Adrenal gland (tissue), 12 donors: ENCODE measurements around the gene ABCC6. TPM values are rescaled to one million over a fixed set of nuclear protein-coding genes. Genes with fewer than 3 reads are reported as not detected.

Experiments used
- DNase-seq, 7 donors: peaks; one replicate each; pipeline ENCODE4 v3.0.0-alpha.2; 2019 to 2020
- H3K27ac ChIP-seq, 5 donors: fragments of 200-600 bp; sonication (generic) in 4 of 5; 1 replicate in 3 of 5; 2 replicates in 2 of 5; pipeline versions ENCODE4 v1.5.1 to v1.8.0; 2016 to 2020; ENCODE audit warnings: mild to moderate bottlenecking in 1 of 5
- H3K27me3 ChIP-seq: fragments of 200-600 bp; 2 replicates; pipeline ENCODE4 v1.8.0; 2021
- H3K36me3 ChIP-seq, 2 donors: fragments of 200-600 bp; replicated peaks in 1 of 2; 1 replicate in 1 of 2; 2 replicates in 1 of 2; pipeline versions ENCODE4 v1.5.1 to v1.8.0; 2018 to 2022
- H3K4me1 ChIP-seq, 2 donors: fragments of 200-600 bp; replicated peaks in 1 of 2; 1 replicate in 1 of 2; 2 replicates in 1 of 2; pipeline versions ENCODE4 v1.5.1 to v1.8.0; 2018 to 2021
- H3K4me3 ChIP-seq, 4 donors: fragments of 200-600 bp; sonication (generic) in 3 of 4; one replicate each; pipeline ENCODE4 v1.5.1; 2016 to 2018
- H3K9me3 ChIP-seq, 3 donors: fragments of 200-600 bp; sonication (generic) in 1 of 3; replicated peaks in 1 of 3; 1 replicate in 2 of 3; 2 replicates in 1 of 3; pipeline versions ENCODE4 v1.5.1 to v1.8.0; 2016 to 2021
- POLR2A ChIP-seq, 2 donors: fragments of 450-650 bp; IDR thresholded peaks; one replicate each; pipeline ENCODE4 v1.6.1; 2017; ENCODE audit warnings: antibody characterized with exemption in 2 of 2, mild to moderate bottlenecking in 2 of 2, moderate library complexity in 1 of 2
- WGBS, 4 donors: extraction: QIAGEN DNeasy Blood & Tissue Kit in 2 of 4; methylation state at CpG; one replicate each; pipeline versions ENCODE4 v1.1.5 to v1.1.7; 2013 to 2017; 5-methylcytosine and 5-hydroxymethylcytosine counted together
- intact Hi-C, 2 donors: fragments of 100-400 bp; cut with DNase I; formaldehyde crosslinking; loops; one replicate each; pipeline versions ENCODE4 v1.14.1 to v1.15.0; 2022 to 2023
- polyA plus RNA-seq, 3 donors: library from polyadenylated mRNA; stranded (reverse); fragments of 200-250 nt in 2 of 3; fragments of 350-450 nt in 1 of 3; fragmentation: Illumina TruSeq in 1 of 3; extraction: RNeasy Lipid Tissue Mini Kit (QIAGEN cat#74804) in 1 of 3; gene quantifications; one replicate each; pipeline ENCODE4 v1.2.3, GENCODE V29; 2013 to 2014
- total RNA-seq, 9 donors: library from RNA; depleted of rRNA in 4 of 9; stranded (reverse); fragments of >200 nt in 4 of 9; fragments of 120-200 nt in 1 of 9; fragmentation: NEBNext Ultra II Directional in 1 of 9; extraction: Animal tissue kit (Norgen Biotek cat#: 25700) in 1 of 9; gene quantifications; one replicate each; pipeline versions ENCODE4 v1.1.0 to v1.2.4, GENCODE V29; 2013 to 2023
- TF ChIP-seq, protein P1 (sequence below), 6 experiments: fragments of 450-650 bp in 4 of 6; fragments of 200-600 bp in 2 of 6; sonication (generic) in 1 of 6; IDR thresholded peaks; 1 replicate in 5 of 6; 2 replicates in 1 of 6; pipeline versions ENCODE4 v1.5.1 to v1.8.0; 2016 to 2021; ENCODE audit warnings: antibody characterized with exemption in 6 of 6, mild to moderate bottlenecking in 2 of 6, moderate library complexity in 1 of 6
- donor health status: healthy with polysubstance abuse.
- donor health status: Bipolar disorder and iron deficiency.
- donor health status: DM: yes; HTN: yes; CAD: no.
- donor health status: DM: no; HTN: no; CAD: no.
- donor health status: DM: no; HTN: no; CAD: no.
- donor health status: DM: yes; HTN: yes; CAD: no.

ABCC6 gene
- total and polyA plus RNA-seq, 12 donors: 0.79 to 32.2 (median 4.5) TPM

DNA sequence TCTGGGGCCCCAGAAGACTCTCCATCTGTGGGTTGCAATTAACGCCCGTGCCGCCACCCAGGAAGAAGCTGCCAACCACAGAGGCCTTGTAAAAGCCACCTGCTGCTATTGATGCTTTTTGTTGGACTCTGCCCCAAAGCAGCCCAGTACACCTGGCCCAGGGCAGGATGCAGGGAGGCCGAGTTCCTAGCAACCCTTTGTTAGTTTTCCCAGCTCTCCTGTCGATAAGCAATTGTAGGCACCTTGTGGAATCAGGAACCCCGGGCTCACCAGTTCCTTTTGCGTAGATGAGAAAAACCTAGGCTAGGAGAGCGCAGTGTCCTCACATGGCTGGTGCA lies 103.3 kb downstream of the ABCC6 start:
- whole genome bisulfite sequencing, 4 donors: 78 to 85% (median 81%) methylated on average over 6 to 8 of the region's 8 CpGs
- Histone ChIP-seq H3K9me3 (no peaks in the 10 kb centered on the region), H3K27ac (peak overlapping the region in 1 of 5 donors; percentile 31), H3K36me3 (peaks cover 0 to 22% of the 10 kb centered on the region in 2 donors), H3K4me3 (no peak overlapping the region), H3K27me3 (no peaks in the 10 kb centered on the region), H3K4me1 (no peaks in the 10 kb centered on the region)
- intact Hi-C loops: loop anchor here in 1 of 2 donors (10.0 kb wide), 1 partner anchor 235 kb away; the partner anchor contains the start of gene CEP20
- TF ChIP-seq POLR2A (IDR thresholded peaks at IDR 0.05): no peak
- TF ChIP-seq, protein P1, sequence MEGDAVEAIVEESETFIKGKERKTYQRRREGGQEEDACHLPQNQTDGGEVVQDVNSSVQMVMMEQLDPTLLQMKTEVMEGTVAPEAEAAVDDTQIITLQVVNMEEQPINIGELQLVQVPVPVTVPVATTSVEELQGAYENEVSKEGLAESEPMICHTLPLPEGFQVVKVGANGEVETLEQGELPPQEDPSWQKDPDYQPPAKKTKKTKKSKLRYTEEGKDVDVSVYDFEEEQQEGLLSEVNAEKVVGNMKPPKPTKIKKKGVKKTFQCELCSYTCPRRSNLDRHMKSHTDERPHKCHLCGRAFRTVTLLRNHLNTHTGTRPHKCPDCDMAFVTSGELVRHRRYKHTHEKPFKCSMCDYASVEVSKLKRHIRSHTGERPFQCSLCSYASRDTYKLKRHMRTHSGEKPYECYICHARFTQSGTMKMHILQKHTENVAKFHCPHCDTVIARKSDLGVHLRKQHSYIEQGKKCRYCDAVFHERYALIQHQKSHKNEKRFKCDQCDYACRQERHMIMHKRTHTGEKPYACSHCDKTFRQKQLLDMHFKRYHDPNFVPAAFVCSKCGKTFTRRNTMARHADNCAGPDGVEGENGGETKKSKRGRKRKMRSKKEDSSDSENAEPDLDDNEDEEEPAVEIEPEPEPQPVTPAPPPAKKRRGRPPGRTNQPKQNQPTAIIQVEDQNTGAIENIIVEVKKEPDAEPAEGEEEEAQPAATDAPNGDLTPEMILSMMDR (IDR thresholded peaks at IDR 0.05): no peak
- DNase-seq: no peak

DNA sequence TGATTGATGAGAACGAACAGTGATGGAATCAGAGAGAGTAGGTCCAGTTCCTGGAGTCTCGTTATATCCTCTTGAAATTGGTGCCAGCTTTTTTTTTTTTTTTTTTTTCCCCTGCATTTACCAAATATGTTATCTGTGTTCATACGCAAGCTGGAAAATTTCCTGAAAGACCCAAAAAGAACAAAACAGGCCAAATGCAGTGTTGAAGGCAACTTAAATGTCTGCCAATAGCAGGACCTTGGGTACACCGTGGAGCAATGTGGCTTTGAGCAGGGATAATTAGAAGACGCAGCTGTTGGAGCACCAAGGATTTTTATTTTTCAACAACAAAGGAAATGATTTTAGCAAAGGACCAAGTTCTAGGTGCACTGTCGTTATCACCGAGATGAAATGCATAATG lies 105.0 kb downstream of the ABCC6 start:
- WGBS, 4 donors: 95 to 98% (median 97%) methylated on average over 7 of the region's 7 CpGs

DNA sequence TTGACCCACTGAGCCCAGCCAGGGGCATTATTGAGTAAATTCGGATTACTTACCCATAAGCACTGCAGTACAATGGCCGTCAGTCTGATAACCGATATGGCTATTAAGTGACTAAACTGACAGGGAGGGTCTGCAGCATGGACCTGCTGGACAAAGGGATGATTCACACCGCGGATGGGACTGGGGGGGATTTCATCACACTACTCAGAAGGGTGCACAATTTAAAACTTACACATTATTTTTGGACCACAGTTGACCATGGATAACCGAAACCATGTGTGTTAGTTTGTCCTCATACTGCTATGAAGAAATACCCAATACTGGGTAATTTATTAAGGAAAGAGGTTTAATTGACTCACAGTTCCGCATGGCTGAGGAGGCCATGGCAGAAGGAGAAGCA lies 106.5 kb downstream of the ABCC6 start:
- TF ChIP-seq, protein P1 (IDR thresholded peaks at IDR 0.05): no peak
- no peak for TF ChIP-seq POLR2A (IDR thresholded peaks at IDR 0.05)
- Histone ChIP-seq H3K9me3 (no peaks in the 10 kb centered on the region), H3K4me1 (no peaks in the 10 kb centered on the region), H3K4me3 (no peak overlapping the region), H3K36me3 (peaks cover 0 to 41% of the 10 kb centered on the region in 2 donors), H3K27ac (no peak overlapping the region), H3K27me3 (no peaks in the 10 kb centered on the region)
- no peak for DNase-seq
- intact Hi-C loops: no loop called here
- 94 to 99% (median 97%) methylated on average over 7 of the region's 7 CpGs for WGBS, 4 donors

More for the DNA sequence above, 105.0 kb downstream of the ABCC6 start:
- TF ChIP-seq, protein P1 (IDR thresholded peaks at IDR 0.05): no peak
- TF ChIP-seq POLR2A (IDR thresholded peaks at IDR 0.05): no peak
- no peak for DNase-seq
- Histone ChIP-seq H3K9me3 (no peaks in the 10 kb centered on the region), H3K27me3 (no peaks in the 10 kb centered on the region), H3K27ac (no peak overlapping the region), H3K4me3 (no peak overlapping the region), H3K4me1 (no peaks in the 10 kb centered on the region), H3K36me3 (peaks cover 0 to 32% of the 10 kb centered on the region in 2 donors)
- intact Hi-C loops: no loop called here

DNA sequence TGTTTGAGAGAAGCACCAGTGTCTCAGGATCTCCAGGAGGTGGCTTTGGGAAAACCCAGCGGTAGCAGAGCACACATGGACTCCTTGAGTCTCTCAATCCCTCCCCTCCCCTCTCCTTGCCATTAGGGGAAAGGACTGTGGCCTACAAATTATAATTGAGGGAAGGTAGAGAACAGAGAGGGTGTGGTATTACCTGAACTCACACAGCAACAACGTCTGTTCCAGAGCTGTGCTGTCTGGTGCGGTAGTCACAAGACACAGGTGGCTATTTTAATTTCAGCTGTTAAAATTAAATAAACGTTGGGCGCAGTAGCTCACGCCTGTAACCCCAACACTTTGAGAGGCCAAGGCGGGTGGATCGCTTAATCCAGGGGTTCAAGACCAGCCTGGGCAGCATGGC lies 110.2 kb downstream of the ABCC6 start:
- intact Hi-C loops: no loop called here
- H3K27me3 ChIP-seq: no peaks in the 10 kb centered on the region
- no peaks in the 10 kb centered on the region for H3K4me1 ChIP-seq
- DNase-seq: no peak
- H3K27ac ChIP-seq: no peak overlapping the region
- H3K9me3 ChIP-seq: no peaks in the 10 kb centered on the region
- H3K36me3 ChIP-seq: peaks cover 0 to 50% of the 10 kb centered on the region in 2 donors
- 94 to 97% (median 96%) methylated on average over 8 of the region's 8 CpGs for WGBS, 4 donors
- H3K4me3 ChIP-seq: no peak overlapping the region
- TF ChIP-seq, protein P1 (IDR thresholded peaks at IDR 0.05): no peak
- no peak for TF ChIP-seq POLR2A (IDR thresholded peaks at IDR 0.05)
